A549 treated with DMSO at 1 μM for 4 hours (cell line): ENCODE data around the gene ADM2. TPM values are rescaled to one million over a fixed set of nuclear protein-coding genes. Genes with fewer than 3 reads are reported as not detected.

Source experiments
- total RNA-seq: library from RNA; stranded (reverse); fragments of 200-300 nt; extraction: Qiagen RNA extraction; gene quantifications from 5 replicates; pipeline ENCODE4 v1.2.3, GENCODE V29; 2022; ENCODE audit warnings: low read depth

The ADM2 gene
- total RNA-seq, result 0.41 to 0.73 TPM (median 0.58 TPM) in 5 replicates

GRCh38 chr22:50481440-50482106, at the start of gene ADM2:
Gene ADM2 (plus strand): TSS chr22:50481543. CDS start chr22:50481848, 305 bp downstream.

GRCh38 chr22:50474710-50475651, 6.4 kb upstream of the ADM2 start, which contains the start of gene SBF1:
Gene SBF1 (minus strand): TSS chr22:50475035. CDS start chr22:50474840, 195 bp downstream.

GRCh38 chr22:50486561-50487289, 5.4 kb downstream of the ADM2 start, which contains the start of gene MIOX:
Gene MIOX (plus strand): TSS chr22:50486859. CDS start chr22:50486898, 39 bp downstream.

GRCh38 chr22:50507421-50507990, 26.2 kb downstream of the ADM2 start, which contains the start of gene LMF2:
Gene LMF2 (minus strand): TSS chr22:50507702. CDS start chr22:50507675, 27 bp downstream.

GRCh38 chr22:50507991-50508884, 26.9 kb downstream of the ADM2 start, which contains the start of gene NCAPH2:
Gene NCAPH2 (plus strand): TSS chr22:50508224. CDS start chr22:50508338, 114 bp downstream.

GRCh38 chr22:50525104-50525857, 43.9 kb downstream of the ADM2 start, which contains the start of gene SCO2:
Gene SCO2 (minus strand): TSS chr22:50525598. CDS start chr22:50524411, 1,187 bp downstream.

GRCh38 chr22:50529897-50530579, 48.7 kb downstream of the ADM2 start, which contains the start of gene TYMP:
Gene TYMP (minus strand): TSS chr22:50530012. CDS start chr22:50529709, 303 bp downstream.

Other genes starting within 250 kb of the ADM2 start
- gene TUBGCP6, start 236.5 kb upstream of the ADM2 start, total RNA-seq, result 5.8 to 11.4 TPM (median 11.1 TPM) in 5 replicates
- 8.7 to 14.6 TPM (median 11.5 TPM) in 5 replicates for gene HDAC10, start 230.3 kb upstream of the ADM2 start, total RNA-seq
- gene MAPK12, start 219.9 kb upstream of the ADM2 start, total RNA-seq, result 18.6 to 25.1 TPM (median 24.1 TPM) in 5 replicates
- gene MAPK11, start 211.2 kb upstream of the ADM2 start, total RNA-seq, result 4.8 to 7.2 TPM (median 6.6 TPM) in 5 replicates
- gene PLXNB2, start 173.9 kb upstream of the ADM2 start, total RNA-seq, result 94.9 to 120 TPM (median 119 TPM) in 5 replicates
- gene DENND6B, start 154.5 kb upstream of the ADM2 start, total RNA-seq, result 1.9 to 3.2 TPM (median 3.0 TPM) in 5 replicates
- 10.0 to 15.2 TPM (median 12.7 TPM) in 5 replicates for gene PPP6R2, start 138.2 kb upstream of the ADM2 start, total RNA-seq
- 18.1 to 29.4 TPM (median 23.4 TPM) in 5 replicates for gene SBF1, start 6.5 kb upstream of the ADM2 start, total RNA-seq
- gene MIOX, start 5.3 kb downstream of the ADM2 start, total RNA-seq, result 0.09 to 0.14 TPM in 2 of 5 replicates, not detected in the others
- gene LMF2, start 26.2 kb downstream of the ADM2 start, total RNA-seq, result 34.0 to 51.8 TPM (median 43.2 TPM) in 5 replicates
- gene NCAPH2, start 26.7 kb downstream of the ADM2 start, total RNA-seq, result 34.1 to 42.1 TPM (median 37.3 TPM) in 5 replicates
- gene SCO2, start 44.1 kb downstream of the ADM2 start, total RNA-seq, result 2.6 to 8.0 TPM (median 5.4 TPM) in 5 replicates
- 9.5 to 19.2 TPM (median 17.9 TPM) in 5 replicates for gene TYMP, start 48.5 kb downstream of the ADM2 start, total RNA-seq
- gene KLHDC7B, start 64.4 kb downstream of the ADM2 start, total RNA-seq, result 0.02 to 0.05 TPM (median 0.05 TPM) in 3 of 5 replicates, not detected in the others
- gene SYCE3, start 81.4 kb downstream of the ADM2 start, total RNA-seq, result 0.30 to 0.80 TPM (median 0.40 TPM) in 4 of 5 replicates, not detected in the other
- gene CPT1B, start 96.9 kb downstream of the ADM2 start, total RNA-seq, result 7.4 to 17.3 TPM (median 15.7 TPM) in 5 replicates
- 13.0 to 21.1 TPM (median 20.6 TPM) in 5 replicates for gene CHKB, start 101.3 kb downstream of the ADM2 start, total RNA-seq
- gene MAPK8IP2, start 119.2 kb downstream of the ADM2 start, total RNA-seq, result 2.4 to 4.3 TPM (median 3.7 TPM) in 5 replicates
- 19.5 to 24.0 TPM (median 21.0 TPM) in 5 replicates for gene ARSA, start 146.6 kb downstream of the ADM2 start, total RNA-seq
- gene SHANK3, start 191.3 kb downstream of the ADM2 start, total RNA-seq, result 2.6 to 5.4 TPM (median 4.1 TPM) in 5 replicates